GOT3 (cell line): ENCODE measurements around the gene CENATAC.
"Not testable (repeated sequence)": the region's sequence is repeated elsewhere in the genome, so short reads cannot be mapped to it uniquely, and the experiment has no call there.

Experiments used
- DNase-seq: peaks from one replicate; lab custom pipeline; 2025; ENCODE audit warnings: mixed read lengths; lab: John Stamatoyannopoulos, UW

The CENATAC gene, protein sequence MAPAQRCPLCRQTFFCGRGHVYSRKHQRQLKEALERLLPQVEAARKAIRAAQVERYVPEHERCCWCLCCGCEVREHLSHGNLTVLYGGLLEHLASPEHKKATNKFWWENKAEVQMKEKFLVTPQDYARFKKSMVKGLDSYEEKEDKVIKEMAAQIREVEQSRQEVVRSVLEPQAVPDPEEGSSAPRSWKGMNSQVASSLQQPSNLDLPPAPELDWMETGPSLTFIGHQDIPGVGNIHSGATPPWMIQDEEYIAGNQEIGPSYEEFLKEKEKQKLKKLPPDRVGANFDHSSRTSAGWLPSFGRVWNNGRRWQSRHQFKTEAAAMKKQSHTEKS

DNA sequence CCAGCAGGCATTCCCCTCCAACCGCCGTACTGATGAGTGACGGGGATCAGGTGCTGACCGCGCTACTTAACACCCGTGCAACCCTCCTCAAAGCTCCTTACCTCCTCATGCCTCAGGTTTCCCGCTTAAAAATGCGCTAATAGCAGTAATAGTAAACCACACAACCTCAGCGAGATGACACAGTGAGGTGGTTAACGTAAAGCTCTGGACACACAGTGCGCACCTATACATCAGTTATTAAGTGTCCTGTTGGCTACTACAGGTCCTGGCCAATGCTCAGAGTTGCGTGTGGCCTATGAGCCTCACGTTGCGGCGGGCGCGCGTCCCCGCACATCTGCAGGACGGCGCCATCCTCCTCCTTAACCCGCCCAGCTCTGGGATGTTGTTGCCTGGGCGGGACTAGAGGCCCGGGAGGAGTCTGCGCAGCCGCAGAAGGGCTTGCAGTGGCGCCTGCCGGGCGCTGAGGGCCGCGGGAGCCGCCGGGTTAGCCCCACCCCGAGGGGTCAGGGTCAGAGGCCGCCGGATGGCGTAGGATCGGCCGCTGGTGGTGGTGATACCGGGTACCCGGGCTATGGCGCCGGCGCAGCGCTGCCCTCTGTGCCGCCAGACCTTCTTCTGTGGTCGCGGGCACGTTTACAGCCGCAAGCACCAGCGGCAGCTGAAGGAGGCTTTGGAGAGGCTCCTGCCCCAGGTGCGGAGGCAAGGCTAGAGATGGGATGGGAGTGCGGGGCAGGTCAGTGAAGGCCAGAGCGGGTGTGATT lies at the start of gene CENATAC:
Gene CENATAC (plus strand): TSS at position 512 of the 761 bp plus-strand sequence. CDS start 60 bp downstream, at position 572.
- peak; percentile 42 for DNase-seq

DNA sequence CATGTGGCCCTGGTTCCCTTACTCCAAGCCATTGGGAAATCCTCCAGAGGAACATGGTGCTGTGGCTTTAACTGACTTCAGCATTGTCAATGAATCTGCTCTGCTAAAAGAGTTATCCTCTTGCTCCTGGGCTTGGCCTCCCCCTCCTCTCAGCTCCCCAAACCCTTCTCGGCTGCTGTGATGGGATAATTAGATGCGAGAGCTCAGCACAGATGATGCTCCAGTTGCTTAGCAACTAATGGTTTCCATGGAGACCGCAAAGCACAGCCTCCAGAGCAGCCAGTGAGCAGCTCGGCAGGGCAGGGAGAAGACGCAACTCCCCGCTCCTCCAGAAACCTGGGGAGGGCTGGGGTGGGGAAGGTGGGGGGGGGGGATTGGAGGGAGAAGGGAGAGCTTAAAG lies 44.7 kb upstream of the CENATAC start:
- DNase-seq, result no peak

DNA sequence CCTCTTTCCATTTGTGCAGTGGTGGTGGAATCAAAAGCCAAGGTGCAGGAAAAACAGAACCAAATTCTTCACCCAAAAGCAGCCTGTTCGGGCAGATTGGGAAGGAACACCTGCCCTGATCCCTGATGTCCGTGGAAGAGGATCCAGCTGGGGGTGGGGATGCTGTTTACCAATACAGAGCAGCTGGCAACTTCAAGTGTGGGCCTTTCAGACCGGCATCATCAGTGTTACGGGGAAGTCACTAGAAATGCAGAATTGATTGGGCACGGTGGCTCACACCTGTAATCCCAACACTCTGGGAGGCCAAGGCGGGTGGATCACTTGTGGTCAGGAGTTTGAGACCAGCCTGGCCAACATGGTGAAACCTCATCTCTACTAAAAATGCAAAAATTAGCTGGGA lies 44.0 kb upstream of the CENATAC start:
- not testable (repeated sequence) for DNase-seq

DNA sequence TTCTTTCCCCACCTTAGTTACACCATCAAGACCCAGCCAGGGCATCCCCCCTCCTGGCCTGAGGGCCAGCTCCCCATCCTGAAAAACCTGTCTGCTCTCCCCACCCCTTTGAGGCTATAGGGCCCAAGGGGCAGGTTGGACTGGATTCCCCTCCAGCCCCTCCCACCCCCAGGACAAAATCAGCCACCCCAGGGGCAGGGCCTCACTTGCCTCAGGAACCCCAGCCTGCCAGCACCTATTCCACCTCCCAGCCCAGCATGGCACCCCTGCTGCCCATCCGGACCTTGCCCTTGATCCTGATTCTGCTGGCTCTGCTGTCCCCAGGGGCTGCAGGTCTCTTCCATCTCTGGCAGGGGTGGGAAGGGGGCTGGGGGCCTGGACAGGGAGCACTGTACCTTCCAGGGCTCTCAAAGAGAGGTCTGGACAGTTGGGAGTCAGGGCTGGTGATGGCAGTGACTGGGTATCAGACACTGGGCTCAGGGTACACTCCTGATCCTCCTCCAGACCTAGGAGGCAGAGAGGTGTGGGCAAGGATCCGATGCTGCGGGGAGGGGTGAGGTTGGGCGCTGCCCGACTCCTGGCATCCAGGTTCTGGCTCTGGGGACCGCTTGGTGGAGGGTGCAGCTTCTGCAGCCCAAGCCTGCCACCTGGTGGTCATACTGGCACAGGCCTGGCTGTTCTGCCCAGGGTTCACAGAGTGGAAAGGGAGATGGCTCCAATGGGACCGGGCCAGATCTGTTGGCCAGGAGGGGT lies 41.7 kb upstream of the CENATAC start, which contains the start of gene UPK2:
Gene UPK2 (plus strand): TSS at position 205 of the 753 bp plus-strand sequence. CDS start 53 bp downstream, at position 258.
- peak; percentile 6 for DNase-seq

DNA sequence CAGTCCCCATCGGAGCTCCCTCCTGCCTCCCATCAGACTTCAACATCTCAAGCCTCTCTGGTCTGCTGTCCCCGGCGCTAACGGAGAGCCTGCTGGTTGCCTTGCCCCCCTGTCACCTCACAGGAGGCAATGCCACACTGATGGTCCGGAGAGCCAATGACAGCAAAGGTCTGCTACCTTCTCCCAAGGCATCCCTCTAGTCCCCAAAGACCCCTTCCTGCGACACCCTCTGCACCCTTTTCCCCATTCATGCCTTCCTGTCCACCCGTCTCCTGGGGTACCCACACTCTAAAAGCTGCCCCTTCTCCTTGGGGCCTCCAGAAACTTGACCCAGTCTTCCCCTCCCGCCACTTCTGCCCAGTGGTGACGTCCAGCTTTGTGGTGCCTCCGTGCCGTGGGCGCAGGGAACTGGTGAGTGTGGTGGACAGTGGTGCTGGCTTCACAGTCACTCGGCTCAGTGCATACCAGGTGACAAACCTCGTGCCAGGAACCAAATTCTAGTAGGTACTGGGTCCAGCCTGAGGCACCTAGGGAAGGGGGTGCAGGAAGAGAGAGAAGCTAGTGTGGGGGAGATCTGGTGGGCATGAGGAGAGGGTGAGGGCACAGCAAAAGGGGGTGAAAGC lies 41.0 kb upstream of the CENATAC start:
- no peak for DNase-seq

DNA sequence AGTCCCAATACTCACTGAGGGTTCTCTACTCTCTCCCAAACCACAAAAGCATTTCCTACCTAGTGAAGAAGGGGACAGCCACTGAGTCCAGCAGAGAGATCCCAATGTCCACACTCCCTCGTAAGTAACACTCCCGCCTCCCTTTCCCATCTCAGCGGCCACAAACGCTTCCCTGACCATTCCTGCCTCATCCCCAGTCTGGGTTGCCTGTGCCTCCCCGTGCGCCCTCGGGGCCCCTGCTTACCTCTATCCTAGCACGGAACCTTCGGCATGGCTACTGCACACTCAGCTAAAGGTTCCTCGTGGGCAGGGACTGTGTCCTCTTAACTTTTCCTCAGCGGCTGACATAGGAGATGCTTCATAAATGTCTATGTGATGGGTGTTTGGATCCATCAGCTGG lies 40.4 kb upstream of the CENATAC start:
- DNase-seq, result no peak

DNA sequence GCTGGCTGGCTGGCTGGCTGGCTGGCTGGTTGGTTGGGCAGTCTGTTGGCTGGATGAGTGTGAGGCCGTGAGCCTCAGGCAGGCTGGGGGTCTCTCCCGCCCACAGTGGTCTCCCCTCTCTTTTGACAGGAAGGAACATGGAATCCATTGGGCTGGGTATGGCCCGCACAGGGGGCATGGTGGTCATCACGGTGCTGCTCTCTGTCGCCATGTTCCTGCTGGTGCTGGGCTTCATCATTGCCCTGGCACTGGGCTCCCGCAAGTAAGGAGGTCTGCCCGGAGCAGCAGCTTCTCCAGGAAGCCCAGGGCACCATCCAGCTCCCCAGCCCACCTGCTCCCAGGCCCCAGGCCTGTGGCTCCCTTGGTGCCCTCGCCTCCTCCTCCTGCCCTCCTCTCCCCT lies 40.0 kb upstream of the CENATAC start:
- no peak for DNase-seq

DNA sequence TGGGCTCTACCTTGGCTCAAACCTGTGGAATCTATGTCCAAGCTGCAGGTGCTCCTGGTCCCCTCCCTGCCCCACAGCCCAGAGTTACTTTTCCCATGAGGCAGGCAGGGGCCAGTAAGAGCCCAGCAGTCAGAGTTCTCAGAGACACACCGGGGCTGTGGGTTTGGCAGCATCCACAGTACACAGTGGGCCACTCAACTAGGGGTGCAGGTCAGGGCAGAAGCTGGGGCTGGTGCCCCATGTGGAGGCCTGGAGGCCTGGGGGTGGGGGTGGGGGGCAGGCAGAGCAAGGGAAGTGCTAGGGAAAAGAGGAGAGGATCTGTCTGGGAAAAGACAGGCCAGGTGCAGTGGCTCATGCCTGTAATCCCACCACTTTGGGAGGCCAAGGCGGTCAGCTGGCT lies 39.4 kb upstream of the CENATAC start:
- no peak for DNase-seq

DNA sequence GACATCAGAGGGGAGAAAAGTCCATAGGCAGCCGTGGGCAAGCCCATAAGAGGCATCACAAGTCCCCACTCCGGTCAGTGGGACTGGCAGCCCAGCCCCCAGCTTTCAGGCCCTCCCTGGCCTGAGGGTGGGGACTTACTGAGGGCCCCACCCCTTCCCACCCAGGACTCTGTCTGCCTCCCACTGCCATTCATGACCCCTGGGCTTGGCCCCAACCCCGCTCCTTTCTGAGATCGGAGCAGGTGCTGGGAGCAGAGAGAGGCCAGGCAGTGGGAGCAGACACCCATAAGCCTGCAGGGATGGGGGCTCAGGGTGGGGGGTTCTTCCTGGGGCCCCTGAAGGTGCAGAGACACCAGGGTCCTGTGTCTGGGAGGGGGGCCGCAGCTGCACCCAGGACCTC lies 36.7 kb upstream of the CENATAC start:
- DNase-seq, result no peak

DNA sequence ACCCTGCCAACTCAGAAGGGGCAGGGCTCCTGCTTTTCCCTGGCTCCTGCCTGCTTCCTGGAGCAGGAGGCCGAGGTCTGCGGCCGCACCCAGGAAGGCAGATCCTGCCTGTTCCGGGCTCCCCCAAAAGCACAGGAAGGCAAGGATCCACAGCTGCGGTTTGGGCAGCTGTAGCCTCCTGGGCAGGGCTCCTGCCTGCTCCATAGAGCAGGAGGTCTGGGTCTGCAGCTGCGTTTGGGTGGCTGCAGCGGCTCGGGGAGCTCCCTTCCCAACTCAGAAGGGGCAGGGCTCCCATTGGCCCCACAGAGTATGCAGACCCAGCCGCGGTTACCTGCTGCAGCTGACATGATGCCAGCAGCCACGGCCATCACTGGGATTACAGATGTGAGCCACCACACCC lies 36.3 kb upstream of the CENATAC start:
- no peak for DNase-seq

DNA sequence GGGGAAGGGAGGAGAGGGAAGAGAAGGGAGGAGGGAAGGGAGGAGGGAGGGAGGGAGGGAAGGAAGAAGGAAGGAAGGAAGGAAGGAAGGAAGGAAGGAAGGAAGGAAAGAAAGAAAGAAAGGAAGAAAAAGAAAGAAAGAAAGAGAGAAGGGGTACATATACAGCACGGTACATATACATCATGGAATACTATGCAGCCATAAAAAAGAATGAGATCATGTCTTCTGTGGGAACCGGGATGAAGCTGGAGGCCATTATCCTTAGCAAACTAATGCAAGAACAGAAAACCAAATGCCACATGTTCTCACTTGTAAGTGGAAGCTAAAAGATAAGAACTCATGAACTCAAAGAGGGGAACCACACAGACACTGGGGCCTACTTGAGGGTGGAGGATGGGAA lies 28.4 kb upstream of the CENATAC start:
- not testable (repeated sequence) for DNase-seq

DNA sequence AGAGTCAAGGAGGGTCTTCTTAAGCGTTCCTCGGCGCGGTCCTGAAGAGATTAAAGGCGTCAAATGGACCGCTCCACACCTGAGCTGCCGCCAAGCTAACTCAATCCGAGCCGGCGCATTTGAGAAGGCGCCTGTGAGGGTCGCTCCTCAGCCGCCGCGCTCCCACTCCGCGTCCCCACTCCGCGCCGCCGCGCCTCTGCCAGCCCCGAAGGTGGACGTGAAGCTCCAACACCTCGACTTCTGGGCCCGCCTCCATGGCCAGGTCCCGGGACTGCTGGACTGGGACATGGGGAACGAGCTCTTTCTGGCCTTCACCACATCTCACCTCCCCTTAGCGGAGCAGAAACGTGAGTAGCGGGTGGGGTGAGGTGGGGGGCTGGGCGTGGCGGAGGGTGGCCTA lies 26.3 kb upstream of the CENATAC start, which contains the start of gene FOXR1:
Gene FOXR1 (plus strand): TSS at position 116 of the 400 bp plus-strand sequence. CDS start 171 bp downstream, at position 287.
- no peak for DNase-seq

DNA sequence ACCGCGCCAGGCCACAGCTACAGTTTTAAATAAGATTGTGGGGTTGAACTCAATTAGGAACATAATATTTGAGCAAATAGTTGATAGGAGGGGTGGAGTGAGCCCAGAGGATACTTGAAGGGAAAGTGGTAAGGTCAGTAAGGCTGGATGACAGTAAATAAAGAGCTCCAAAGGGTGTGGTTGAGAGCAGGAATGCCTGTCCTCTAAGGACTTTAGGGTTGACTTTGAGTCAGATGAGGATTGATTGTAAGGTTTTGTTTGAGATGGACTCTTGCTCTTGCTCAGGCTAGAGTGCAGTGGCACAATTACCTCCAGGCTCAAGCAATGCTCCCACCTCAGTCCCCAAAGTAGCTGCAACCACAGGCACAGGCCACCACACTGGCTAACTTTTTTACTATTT lies 24.0 kb upstream of the CENATAC start:
- no peak for DNase-seq

DNA sequence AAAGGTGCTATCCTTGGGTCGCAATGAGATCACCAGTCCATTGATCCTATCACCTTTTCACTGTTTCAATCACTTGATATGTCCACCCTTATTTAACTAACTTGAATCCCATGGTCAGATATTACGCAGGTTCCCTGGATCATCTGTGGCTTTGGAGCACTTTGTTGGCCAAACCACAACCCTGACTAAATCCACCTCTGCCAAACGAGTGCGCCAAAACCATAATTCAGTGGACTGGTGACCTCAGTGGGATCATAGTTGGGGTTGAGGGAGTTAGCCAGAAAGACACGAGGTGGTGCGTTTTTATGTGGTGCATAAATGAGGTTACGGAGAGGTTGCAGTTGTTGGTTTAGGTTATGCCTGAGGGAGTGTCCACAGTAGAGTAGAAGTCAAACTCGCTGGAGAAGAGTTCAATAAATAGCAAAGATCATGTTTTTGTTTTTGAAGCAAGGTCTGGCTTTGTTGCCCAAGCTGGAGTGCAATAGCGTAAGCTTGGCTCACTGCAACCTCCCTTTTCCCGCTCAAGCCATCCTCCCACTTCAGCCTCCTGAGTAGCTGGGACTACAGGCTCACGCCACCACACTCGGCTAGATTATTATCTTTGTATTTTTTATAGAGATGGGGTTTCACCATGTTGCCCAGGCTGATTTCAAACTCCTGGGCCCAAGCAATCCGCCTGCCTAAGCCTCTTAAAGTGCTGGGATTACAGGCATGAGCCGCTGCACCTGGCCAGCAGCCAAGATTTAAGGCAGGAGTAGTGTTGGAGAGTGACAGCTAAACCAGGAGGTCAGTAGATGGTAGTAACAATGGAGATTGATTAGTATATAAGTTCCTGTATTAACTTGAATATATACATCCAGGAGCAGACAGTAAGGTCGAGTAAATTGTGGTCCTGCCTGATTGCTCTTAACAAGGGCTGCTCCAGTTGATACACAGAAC lies 21.9 kb upstream of the CENATAC start:
- no peak for DNase-seq

DNA sequence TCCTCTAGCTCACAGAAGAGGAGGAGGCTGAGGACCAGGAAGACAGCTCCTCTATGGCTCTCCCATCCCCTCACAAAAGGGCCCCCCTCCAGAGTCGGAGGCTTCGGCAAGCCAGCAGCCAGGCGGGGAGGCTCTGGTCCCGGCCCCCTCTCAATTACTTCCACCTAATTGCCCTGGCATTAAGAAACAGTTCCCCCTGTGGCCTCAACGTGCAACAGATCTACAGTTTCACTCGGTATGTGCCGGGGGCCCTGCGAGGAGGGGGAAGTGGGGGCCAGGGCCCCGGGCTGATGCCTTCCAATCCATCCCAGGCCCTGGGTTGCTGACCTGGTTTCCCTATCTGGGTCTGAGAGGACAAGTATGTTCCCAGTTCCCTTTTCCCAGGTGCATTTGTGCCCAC lies 18.5 kb upstream of the CENATAC start:
- DNase-seq, result no peak

DNA sequence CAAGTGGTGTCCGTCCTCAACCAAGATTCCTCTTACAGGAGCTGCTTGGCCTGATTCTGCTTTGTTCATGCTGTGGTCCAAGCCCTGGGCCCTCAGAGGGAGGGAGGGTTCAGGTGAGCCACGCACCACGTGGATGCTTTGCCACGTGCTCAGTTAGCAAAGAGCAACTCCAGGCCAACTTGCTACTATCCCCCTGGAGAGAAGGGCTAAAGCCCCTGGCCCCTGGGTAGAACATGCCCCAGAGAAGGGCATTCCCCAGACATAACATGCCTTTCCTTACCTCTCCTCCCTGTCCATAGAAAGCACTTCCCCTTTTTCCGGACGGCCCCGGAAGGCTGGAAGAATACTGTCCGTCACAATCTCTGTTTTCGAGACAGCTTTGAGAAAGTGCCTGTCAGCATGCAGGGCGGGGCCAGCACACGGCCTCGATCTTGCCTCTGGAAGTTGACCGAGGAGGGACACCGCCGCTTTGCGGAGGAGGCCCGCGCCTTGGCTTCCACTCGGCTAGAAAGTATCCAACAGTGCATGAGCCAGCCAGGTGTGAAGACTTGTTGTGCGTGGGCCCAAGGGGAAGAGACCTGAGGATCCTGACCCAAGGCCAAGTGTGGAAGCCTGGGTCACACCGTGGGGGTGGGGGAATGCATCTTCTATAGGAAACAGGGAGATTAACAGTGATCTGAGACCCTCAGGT lies 17.6 kb upstream of the CENATAC start:
- DNase-seq, result no peak

DNA sequence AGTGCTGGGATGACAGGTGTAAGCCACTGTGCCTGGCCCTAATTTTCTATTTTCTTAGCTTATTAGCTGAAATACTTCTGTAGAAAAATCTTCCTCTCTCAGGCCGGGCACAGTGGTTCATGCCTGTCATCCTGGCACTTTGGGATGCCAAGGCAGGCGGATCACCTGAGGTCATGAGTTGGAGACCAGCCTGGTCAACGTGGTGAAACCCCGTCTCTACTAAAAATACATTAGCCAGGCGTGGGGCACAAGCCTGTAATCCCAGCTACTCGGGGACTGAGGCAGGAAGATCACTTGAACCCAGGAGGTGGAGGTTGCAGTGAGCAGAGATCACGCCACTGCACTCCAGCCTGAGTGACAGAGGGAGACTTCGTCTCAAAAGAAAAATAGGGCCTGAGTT lies 13.6 kb upstream of the CENATAC start:
- DNase-seq, result not testable (repeated sequence)

DNA sequence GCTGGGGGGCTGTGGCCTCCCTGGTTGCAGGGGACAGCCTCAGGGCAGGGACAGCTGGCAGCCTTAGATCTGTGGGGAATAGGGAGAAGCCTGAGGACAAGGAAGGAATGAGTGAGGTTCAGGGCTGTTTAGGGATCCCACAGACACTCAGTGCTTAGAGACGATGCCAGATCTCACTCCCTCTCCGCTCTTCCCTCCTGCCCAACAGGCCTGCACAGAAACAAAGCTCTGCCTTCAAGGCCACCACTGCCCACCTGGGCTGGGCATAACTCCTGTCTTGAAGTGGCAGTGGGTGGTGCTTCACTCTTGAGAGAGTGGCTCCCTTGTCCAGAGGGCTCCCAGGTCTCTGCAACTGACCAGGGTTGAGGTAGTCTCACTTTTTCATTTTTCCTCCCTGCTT lies 13.1 kb upstream of the CENATAC start:
- no peak for DNase-seq

DNA sequence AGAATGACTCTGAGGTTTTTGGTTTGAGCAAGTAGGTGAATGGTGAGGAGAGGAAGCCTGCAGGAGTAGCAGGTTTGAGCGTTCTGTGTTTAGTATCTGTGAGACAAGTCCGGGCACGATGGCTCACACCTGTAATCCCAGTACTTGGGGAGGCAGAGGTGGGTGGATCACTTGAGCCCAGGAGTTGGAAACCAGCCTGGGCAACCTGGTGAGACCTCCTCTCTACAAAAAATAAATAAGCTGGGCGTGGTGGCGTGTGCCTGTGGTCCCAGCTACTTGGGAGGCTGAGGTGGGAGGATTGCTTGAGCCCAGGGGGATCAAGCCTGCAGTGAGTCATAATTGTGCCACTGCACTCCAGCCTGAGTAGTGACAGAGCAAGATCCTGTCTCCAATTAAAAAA lies 9.7 kb upstream of the CENATAC start:
- no peak for DNase-seq

DNA sequence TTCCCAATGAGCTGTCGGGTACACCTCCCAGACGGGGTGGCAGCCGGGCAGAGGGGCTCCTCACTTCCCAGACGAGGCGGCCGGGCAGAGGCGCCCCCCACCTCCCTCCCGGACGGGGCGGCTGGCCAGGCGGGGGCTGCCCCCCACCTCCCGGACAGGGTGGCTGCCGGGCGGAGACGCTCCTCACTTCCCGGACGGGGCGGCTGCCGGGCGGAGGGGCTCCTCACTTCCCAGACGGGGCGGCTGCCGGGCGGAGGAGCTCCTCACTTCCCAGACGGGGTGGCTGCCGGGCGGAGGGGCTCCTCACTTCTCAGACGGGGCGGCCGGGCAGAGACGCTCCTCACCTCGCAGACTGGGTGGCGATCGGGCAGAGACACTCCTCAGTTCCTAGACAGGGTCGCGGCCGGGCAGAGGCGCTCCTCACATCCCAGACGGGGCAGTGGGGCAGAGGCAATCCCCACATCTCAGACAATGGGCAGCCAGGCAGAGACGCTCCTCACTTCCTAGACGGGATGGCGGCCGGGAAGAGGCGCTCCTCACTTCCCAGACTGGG lies 6.4 kb upstream of the CENATAC start:
- not testable (repeated sequence) for DNase-seq
